B cell (primary cell): ENCODE results near the gene TLCD3B. TPM values are rescaled to one million over a fixed set of nuclear protein-coding genes. Genes with fewer than 3 reads are reported as not detected.

ENCODE experiments used
- ATAC-seq: fragments of 200-7000 bp; cut with Tn5 transposase; one replicate; pipeline ENCODE4 v1.10.0; 2021; ENCODE audit warnings: low read depth, mild to moderate bottlenecking, moderate number of reproducible peaks, moderate library complexity
- CTCF ChIA-PET: fragments of 350-600 bp; sonication (Branson Sonifier 250); formaldehyde crosslinking; loops from one replicate; lab custom pipeline; 2021; ENCODE audit warnings: antibody characterized with exemption, inconsistent platforms; lab: Charles Lee
- POLR2A ChIA-PET: fragments of 350-600 bp; sonication (Branson Sonifier 250); formaldehyde crosslinking; loops from one replicate; lab custom pipeline; 2021; ENCODE audit warnings: antibody characterized with exemption; lab: Charles Lee
- DNase-seq: peaks from one replicate; pipeline ENCODE4 v3.0.0; 2013
- H2AFZ ChIP-seq: 2 replicates; pipeline ENCODE4 v1.6.1; 2012; ENCODE audit warnings: mild to moderate bottlenecking, low read depth, low read length; ENCODE audit not compliant: insufficient read depth, poor library complexity, severe bottlenecking
- H3K27ac ChIP-seq, 2 donors: 1 replicate in 1 of 2; 2 replicates in 1 of 2; pipeline ENCODE4 v1.5.1; 2012 to 2013; ENCODE audit warnings: low read length in 2 of 2, mild to moderate bottlenecking in 2 of 2, moderate library complexity in 1 of 2
- H3K27me3 ChIP-seq, 4 experiments: fragments of 200-600 bp in 1 of 4; sonication (generic) in 1 of 4; replicated peaks in 1 of 4; 1 replicate in 2 of 4; 2 replicates in 2 of 4; pipeline versions ENCODE4 v1.6.1 to v1.7.0; 2013 to 2016; ENCODE audit warnings: low read length in 3 of 4, mild to moderate bottlenecking in 2 of 4, mixed read lengths in 1 of 4, moderate library complexity in 1 of 4; ENCODE audit not compliant: insufficient read depth in 4 of 4, control insufficient read depth in 3 of 4; ENCODE audit errors: control extremely low read depth in 1 of 4
- H3K36me3 ChIP-seq, 2 experiments: replicated peaks in 1 of 2; 1 replicate in 1 of 2; 2 replicates in 1 of 2; pipeline versions ENCODE4 v1.6.1 to v1.7.1; 2013; ENCODE audit warnings: low read length in 1 of 2; ENCODE audit not compliant: insufficient read depth in 2 of 2, control insufficient read depth in 1 of 2; ENCODE audit errors: control extremely low read depth in 1 of 2, extremely low read depth in 1 of 2
- H3K4me1 ChIP-seq, 2 donors: fragments of 200-600 bp in 1 of 2; sonication (generic) in 1 of 2; 1 replicate in 1 of 2; 2 replicates in 1 of 2; pipeline versions ENCODE4 v1.5.1 to v1.6.1; 2013 to 2017; ENCODE audit warnings: low read length in 2 of 2; ENCODE audit not compliant: control insufficient read depth in 2 of 2, insufficient read depth in 2 of 2
- H3K4me2 ChIP-seq: replicated peaks from 2 replicates; pipeline ENCODE3; 2012; ENCODE audit warnings: mild to moderate bottlenecking, low read depth, low read length; ENCODE audit not compliant: poor library complexity, severe bottlenecking
- H3K4me3 ChIP-seq, 5 experiments: fragments of 200-600 bp in 1 of 5; sonication (generic) in 1 of 5; 1 replicate in 3 of 5; 2 replicates in 2 of 5; pipeline versions ENCODE4 v1.5.1 to v1.7.0; 2011 to 2016; ENCODE audit warnings: low read length in 4 of 5, mild to moderate bottlenecking in 4 of 5, low read depth in 2 of 5, control low read depth in 1 of 5, moderate library complexity in 1 of 5; ENCODE audit not compliant: insufficient read depth in 1 of 5; ENCODE audit errors: control extremely low read depth in 1 of 5, extremely low read depth in 1 of 5
- H3K79me2 ChIP-seq: fragments of 200-600 bp; sonication (generic); one replicate; pipeline ENCODE4 v1.6.0; 2016; ENCODE audit warnings: low read length; ENCODE audit not compliant: control insufficient read depth, insufficient read depth
- H3K9ac ChIP-seq: fragments of 200-600 bp; sonication (generic); 2 replicates; pipeline ENCODE4 v1.6.1; 2017; ENCODE audit warnings: mild to moderate bottlenecking, low read length, moderate library complexity
- H3K9me3 ChIP-seq, 3 donors: one replicate each; pipeline versions ENCODE4 v1.6.1 to v1.7.1; 2013; ENCODE audit warnings: low read length in 2 of 3; ENCODE audit not compliant: control insufficient read depth in 2 of 3, insufficient read depth in 1 of 3; ENCODE audit errors: control extremely low read depth in 1 of 3
- H4K20me1 ChIP-seq: 2 replicates; pipeline ENCODE4 v1.6.0; 2012; ENCODE audit warnings: mild to moderate bottlenecking, low read length; ENCODE audit not compliant: insufficient read depth, control insufficient read depth, poor library complexity, severe bottlenecking
- H3K27ac Mint-ChIP-seq: one replicate; pipeline ENCODE4 v1.8.0; 2021; ENCODE audit warnings: mixed read lengths
- H3K27me3 Mint-ChIP-seq: one replicate; pipeline ENCODE4 v1.8.0; 2021; ENCODE audit warnings: mixed read lengths
- H3K4me1 Mint-ChIP-seq: one replicate; pipeline ENCODE4 v1.8.0; 2021; ENCODE audit warnings: mixed read lengths
- H3K4me3 Mint-ChIP-seq: one replicate; pipeline ENCODE4 v1.8.0; 2021; ENCODE audit warnings: mixed read lengths
- H3K9me3 Mint-ChIP-seq: one replicate; pipeline ENCODE4 v1.8.0; 2022; ENCODE audit warnings: mixed read lengths; ENCODE audit not compliant: insufficient read depth
- EZH2 ChIP-seq: IDR thresholded peaks from 2 replicates; pipeline ENCODE4 v1.6.1; 2012; ENCODE audit warnings: borderline replicate concordance, low read depth, mild to moderate bottlenecking, moderate library complexity, low read length; ENCODE audit not compliant: insufficient read depth, poor library complexity, severe bottlenecking
- WGBS: methylation state at CpG from one replicate; pipeline ENCODE4 v1.1.5; 2013; ENCODE audit warnings: missing lambda C conversion rate; ENCODE audit not compliant: insufficient coverage; 5-methylcytosine and 5-hydroxymethylcytosine counted together
- intact Hi-C: fragments of 100-400 bp; cut with micrococcal nuclease; formaldehyde crosslinking; loops from one replicate; pipeline ENCODE4 v1.10.0; 2022
- polyA plus RNA-seq: library from polyadenylated mRNA; depleted of rRNA; stranded (reverse); fragments of >200 nt; gene quantifications from 2 replicates; pipeline ENCODE4 v1.2.3, GENCODE V29; 2012
- total RNA-seq, 2 donors: library from RNA; stranded (reverse); fragments of 120-200 nt in 1 of 2; gene quantifications; 1 replicate in 1 of 2; 2 replicates in 1 of 2; pipeline versions ENCODE4 v1.2.3 to v1.2.4, GENCODE V29; 2013 to 2022
- TF ChIP-seq, protein P1 (sequence below): fragments of 200-600 bp; IDR thresholded peaks from one replicate; pipeline ENCODE4 v1.8.0; 2022; ENCODE audit warnings: antibody characterized with exemption, mild to moderate bottlenecking

TLCD3B gene
- total and polyA plus RNA-seq, 2 donors (not counting 1 experiment from before 2014, with no cell fraction given) = not detected

GRCh38 chr16:29986931-29987330 lies 44.1 kb downstream of the TLCD3B start:
- Mint-ChIP-seq H3K27me3 (no peaks in the 10 kb centered on the region), H3K4me1 (no peaks in the 10 kb centered on the region), H3K27ac (no peak overlapping the region), H3K4me3 (no peak overlapping the region), H3K9me3 (no peaks in the 10 kb centered on the region)
- intact Hi-C loops = no loop called here
- DNase-seq = no peak
- H3K36me3 ChIP-seq = peaks cover 0 to 69% of the 10 kb centered on the region in 2 experiments
- no peak for ATAC-seq
- no peaks in the 10 kb centered on the region for H3K9me3 ChIP-seq
- WGBS = 100% methylated on average over 2 of the region's 5 CpGs
- H3K27ac ChIP-seq = no peak overlapping the region
- H3K4me3 ChIP-seq = no peak overlapping the region
- ChIA-PET POLR2A (no interaction called here), CTCF (no interaction called here)
- TF ChIP-seq EZH2 = no peak
- TF ChIP-seq, protein P1, sequence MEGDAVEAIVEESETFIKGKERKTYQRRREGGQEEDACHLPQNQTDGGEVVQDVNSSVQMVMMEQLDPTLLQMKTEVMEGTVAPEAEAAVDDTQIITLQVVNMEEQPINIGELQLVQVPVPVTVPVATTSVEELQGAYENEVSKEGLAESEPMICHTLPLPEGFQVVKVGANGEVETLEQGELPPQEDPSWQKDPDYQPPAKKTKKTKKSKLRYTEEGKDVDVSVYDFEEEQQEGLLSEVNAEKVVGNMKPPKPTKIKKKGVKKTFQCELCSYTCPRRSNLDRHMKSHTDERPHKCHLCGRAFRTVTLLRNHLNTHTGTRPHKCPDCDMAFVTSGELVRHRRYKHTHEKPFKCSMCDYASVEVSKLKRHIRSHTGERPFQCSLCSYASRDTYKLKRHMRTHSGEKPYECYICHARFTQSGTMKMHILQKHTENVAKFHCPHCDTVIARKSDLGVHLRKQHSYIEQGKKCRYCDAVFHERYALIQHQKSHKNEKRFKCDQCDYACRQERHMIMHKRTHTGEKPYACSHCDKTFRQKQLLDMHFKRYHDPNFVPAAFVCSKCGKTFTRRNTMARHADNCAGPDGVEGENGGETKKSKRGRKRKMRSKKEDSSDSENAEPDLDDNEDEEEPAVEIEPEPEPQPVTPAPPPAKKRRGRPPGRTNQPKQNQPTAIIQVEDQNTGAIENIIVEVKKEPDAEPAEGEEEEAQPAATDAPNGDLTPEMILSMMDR = no peak
- H2AFZ ChIP-seq = no peak overlapping the region
- no peaks in the 10 kb centered on the region for H3K79me2 ChIP-seq
- no peak overlapping the region for H3K9ac ChIP-seq
- no peak overlapping the region for H3K4me2 ChIP-seq
- no peaks in the 10 kb centered on the region for H4K20me1 ChIP-seq
- H3K4me1 ChIP-seq = no peaks in the 10 kb centered on the region
- no peaks in the 10 kb centered on the region for H3K27me3 ChIP-seq

GRCh38 chr16:29986231-29986630 lies 44.8 kb downstream of the TLCD3B start:
- Histone ChIP-seq H3K9me3 (no peaks in the 10 kb centered on the region), H3K4me3 (no peak overlapping the region), H3K4me1 (no peaks in the 10 kb centered on the region), H3K9ac (no peak overlapping the region), H3K36me3 (peaks cover 0 to 76% of the 10 kb centered on the region in 2 experiments), H4K20me1 (no peaks in the 10 kb centered on the region), H3K27ac (no peak overlapping the region), H3K27me3 (no peaks in the 10 kb centered on the region), H3K79me2 (no peaks in the 10 kb centered on the region), H2AFZ (no peak overlapping the region), H3K4me2 (no peak overlapping the region)
- Mint-ChIP-seq H3K4me1 (no peaks in the 10 kb centered on the region), H3K4me3 (no peak overlapping the region), H3K9me3 (no peaks in the 10 kb centered on the region), H3K27ac (no peak overlapping the region), H3K27me3 (no peaks in the 10 kb centered on the region)
- intact Hi-C loops = no loop called here
- POLR2A ChIA-PET = no interaction called here
- CTCF ChIA-PET = no interaction called here
- TF ChIP-seq, protein P1 = no peak
- TF ChIP-seq EZH2 = no peak
- no peak for DNase-seq
- 96% methylated on average over 20 of the region's 20 CpGs for WGBS
- ATAC-seq = no peak
